HCT116 (cell line): ENCODE measurements around the gene KRT39. TPM values are rescaled to one million over a fixed set of nuclear protein-coding genes. Genes with fewer than 3 reads are reported as not detected.

Experiments used
- ATAC-seq: fragments of 200-7000 bp; cut with Tn5 transposase; 2 replicates; pipeline ENCODE4 v1.9.1; 2020; ENCODE audit warnings: mild to moderate bottlenecking, moderate library complexity
- BruUV-seq: library from RNA; stranded (reverse); fragments of 400-500 nt; replicated peaks from 2 replicates; lab custom pipeline; 2021; lab: Mats Ljungman, UMichigan
- CTCF ChIA-PET: fragments of 300-600 bp; sonication (Branson Sonifier 250); formaldehyde crosslinking; loops from one replicate; lab custom pipeline; 2021; ENCODE audit warnings: antibody characterized with exemption; lab: Charles Lee
- POLR2A ChIA-PET: fragments of 300-600, 350-600 bp; sonication (Branson Sonifier 250); formaldehyde crosslinking; loops from one replicate; lab custom pipeline; 2021; ENCODE audit warnings: antibody characterized with exemption; lab: Charles Lee
- RAD21 ChIA-PET, 2 experiments: fragments of 300-600 bp; sonication (Branson Sonifier 250); formaldehyde crosslinking; loops; one replicate each; lab custom pipeline; 2023; ENCODE audit warnings: low total read pairs in 2 of 2; ENCODE audit not compliant: uncharacterized antibody in 2 of 2, unreplicated experiment in 2 of 2, low non-redundant PET in 1 of 2; lab: Charles Lee
- DNase-seq: peaks from one replicate; pipeline ENCODE4 v3.0.0-alpha.2; 2010; ENCODE audit warnings: low read depth, low spot score
- H2AFZ ChIP-seq: fragments of 200-600 bp; shearing (Covaris generic), sonication (generic); 2 replicates; pipeline ENCODE4 v1.6.1; 2017; ENCODE audit warnings: low read depth, mixed run types, mixed read lengths, antibody characterized with exemption, low read length; ENCODE audit not compliant: poor library complexity, severe bottlenecking
- H3K27ac ChIP-seq: 2 replicates; pipeline ENCODE4 v1.5.1; 2012; ENCODE audit warnings: low read depth, low read length
- H3K27me3 ChIP-seq: fragments of 200-600 bp; sonication (generic); 2 replicates; pipeline ENCODE4 v1.6.1; 2016; ENCODE audit warnings: mixed run types, low read length, mixed read lengths; ENCODE audit not compliant: insufficient read depth
- H3K36me3 ChIP-seq, 2 experiments: fragments of 200-500 bp in 1 of 2; fragments of 200-600 bp in 1 of 2; sonication (Bioruptor generic) in 1 of 2; sonication (generic) in 1 of 2; 2 replicates each; pipeline versions ENCODE4 v1.5.1 to v1.6.1; 2014 to 2016; ENCODE audit warnings: low read length in 2 of 2, inconsistent platforms in 1 of 2, mixed read lengths in 1 of 2, mixed run types in 1 of 2; ENCODE audit not compliant: insufficient read depth in 2 of 2, control insufficient read depth in 1 of 2
- H3K4me1 ChIP-seq, 2 experiments: fragments of 200-600 bp in 1 of 2; sonication (generic) in 1 of 2; 2 replicates each; pipeline versions ENCODE4 v1.5.1 to v1.6.1; 2012 to 2017; ENCODE audit warnings: low read length in 2 of 2, inconsistent platforms in 1 of 2, mild to moderate bottlenecking in 1 of 2, mixed read lengths in 1 of 2, mixed run types in 1 of 2, moderate library complexity in 1 of 2; ENCODE audit not compliant: insufficient read depth in 2 of 2, control insufficient read depth in 1 of 2
- H3K4me2 ChIP-seq: fragments of 200-600 bp; sonication (generic); 2 replicates; pipeline ENCODE4 v1.6.1; 2017; ENCODE audit warnings: mixed run types, low read length, mixed read lengths
- H3K4me3 ChIP-seq, 2 experiments: fragments of 200-600 bp in 1 of 2; sonication (generic) in 1 of 2; replicated peaks in 1 of 2; 2 replicates each; pipeline ENCODE4 v1.5.1; 2011 to 2016; ENCODE audit warnings: low read length in 2 of 2, control low read depth in 1 of 2, low read depth in 1 of 2, mild to moderate bottlenecking in 1 of 2, mixed read lengths in 1 of 2, mixed run types in 1 of 2
- H3K79me2 ChIP-seq: fragments of 200-600 bp; sonication (generic); 2 replicates; pipeline ENCODE4 v1.6.1; 2017; ENCODE audit warnings: mild to moderate bottlenecking, mixed run types, low read length, moderate library complexity, mixed read lengths; ENCODE audit not compliant: insufficient read depth
- H3K9ac ChIP-seq: fragments of 200-600 bp; sonication (generic); 2 replicates; pipeline ENCODE4 v1.6.1; 2016; ENCODE audit warnings: low read length, mixed read lengths
- H3K9me2 ChIP-seq: fragments of 200-600 bp; sonication (generic), shearing (Covaris generic); 2 replicates; pipeline ENCODE4 v1.6.1; 2017; ENCODE audit warnings: mixed run types, mild to moderate bottlenecking, moderate library complexity; ENCODE audit not compliant: insufficient read depth
- H3K9me3 ChIP-seq, 2 experiments: fragments of 200-500 bp in 1 of 2; fragments of 200-600 bp in 1 of 2; sonication (Bioruptor generic) in 1 of 2; sonication (generic) in 1 of 2; 2 replicates each; pipeline ENCODE4 v1.6.1; 2014 to 2017; ENCODE audit warnings: low read length in 2 of 2, mixed read lengths in 2 of 2, inconsistent platforms in 1 of 2, low read depth in 1 of 2, mild to moderate bottlenecking in 1 of 2, mixed run types in 1 of 2, moderate library complexity in 1 of 2; ENCODE audit not compliant: control insufficient read depth in 1 of 2, insufficient read depth in 1 of 2
- H4K20me1 ChIP-seq: fragments of 200-600 bp; sonication (generic), shearing (Covaris generic); 2 replicates; pipeline ENCODE4 v1.6.1; 2017; ENCODE audit warnings: mixed run types, mild to moderate bottlenecking, moderate library complexity; ENCODE audit not compliant: insufficient read depth
- CBX3 ChIP-seq: IDR thresholded peaks from 2 replicates; pipeline ENCODE4 v1.6.1; 2012; ENCODE audit warnings: low read depth
- EGR1 ChIP-seq: IDR thresholded peaks from 2 replicates; pipeline ENCODE4 v1.6.1; 2012; ENCODE audit warnings: low read depth
- ELF1 ChIP-seq: IDR thresholded peaks from 2 replicates; pipeline ENCODE4 v1.6.1; 2012; ENCODE audit warnings: low read depth, borderline replicate concordance
- EZH2 ChIP-seq: fragments of 200-600 bp; sonication (generic); IDR thresholded peaks from 2 replicates; pipeline ENCODE4 v1.6.1; 2017; ENCODE audit warnings: antibody characterized with exemption, mixed run types
- EZH2phosphoT487 ChIP-seq: fragments of 200-600 bp; IDR thresholded peaks from 2 replicates; pipeline ENCODE4 v1.6.1; 2018; ENCODE audit warnings: antibody characterized with exemption, borderline replicate concordance
- FOSL1 ChIP-seq: IDR thresholded peaks from 2 replicates; pipeline ENCODE4 v1.6.1; 2012; ENCODE audit warnings: low read depth
- POLR2A ChIP-seq: IDR thresholded peaks from 2 replicates; pipeline ENCODE4 v1.7.0; 2011; ENCODE audit warnings: borderline replicate concordance; ENCODE audit not compliant: insufficient read depth, insufficient read length; ENCODE audit errors: extremely low read depth
- POLR2AphosphoS5 ChIP-seq: IDR thresholded peaks from 2 replicates; pipeline ENCODE4 v1.6.1; 2011; ENCODE audit warnings: mild to moderate bottlenecking, low read depth, low read length, moderate library complexity
- TCF7L2 ChIP-seq: IDR thresholded peaks from 2 replicates; pipeline ENCODE4 v1.7.0; 2011; ENCODE audit warnings: borderline replicate concordance, inconsistent platforms; ENCODE audit not compliant: insufficient read depth, insufficient read length; ENCODE audit errors: extremely low read depth
- YY1 ChIP-seq: IDR thresholded peaks from 2 replicates; pipeline ENCODE4 v1.6.1; 2011; ENCODE audit warnings: low read length, low read depth, moderate library complexity, mild to moderate bottlenecking; ENCODE audit not compliant: insufficient replicate concordance; ENCODE audit errors: extremely low read depth
- ZNF274 ChIP-seq: fragments of 200-500 bp; sonication (Bioruptor generic); IDR thresholded peaks from 2 replicates; pipeline ENCODE4 v1.6.1; 2014; ENCODE audit warnings: mild to moderate bottlenecking, low read depth, low read length, inconsistent platforms
- intact Hi-C: fragments of 100-400 bp; cut with micrococcal nuclease; formaldehyde crosslinking; loops from 2 replicates; pipeline ENCODE4 v1.10.0; 2022
- total RNA-seq: library from RNA; stranded (reverse); gene quantifications from one replicate; pipeline ENCODE4 v1.2.1, GENCODE V29; 2021; ENCODE audit not compliant: unreplicated experiment
- TF ChIP-seq, protein P1 (sequence below): IDR thresholded peaks from 2 replicates; pipeline ENCODE4 v1.6.1; 2012; ENCODE audit warnings: low read depth
- TF ChIP-seq, protein P2 (sequence below), 3 experiments: fragments of 200-600 bp in 1 of 3; sonication (generic) in 1 of 3; IDR thresholded peaks in 2 of 3; conservative IDR thresholded peaks in 1 of 3; 2 replicates each; pipeline ENCODE4 v1.5.1; 2012 to 2017; ENCODE audit warnings: low read depth in 2 of 3, low read length in 2 of 3, antibody characterized with exemption in 1 of 3, borderline replicate concordance in 1 of 3, control low read depth in 1 of 3, mild to moderate bottlenecking in 1 of 3, mixed read lengths in 1 of 3, mixed run types in 1 of 3, moderate library complexity in 1 of 3; ENCODE audit not compliant: insufficient read depth in 1 of 3
- TF ChIP-seq, protein P3 (sequence below): IDR thresholded peaks from 2 replicates; pipeline ENCODE4 v1.6.1; 2012
- TF ChIP-seq, protein P4 (sequence below): IDR thresholded peaks from 2 replicates; pipeline ENCODE4 v1.6.1; 2012

Gene KRT39
- total RNA-seq, 1 experiment from 2014 or later: not detected

DNA sequence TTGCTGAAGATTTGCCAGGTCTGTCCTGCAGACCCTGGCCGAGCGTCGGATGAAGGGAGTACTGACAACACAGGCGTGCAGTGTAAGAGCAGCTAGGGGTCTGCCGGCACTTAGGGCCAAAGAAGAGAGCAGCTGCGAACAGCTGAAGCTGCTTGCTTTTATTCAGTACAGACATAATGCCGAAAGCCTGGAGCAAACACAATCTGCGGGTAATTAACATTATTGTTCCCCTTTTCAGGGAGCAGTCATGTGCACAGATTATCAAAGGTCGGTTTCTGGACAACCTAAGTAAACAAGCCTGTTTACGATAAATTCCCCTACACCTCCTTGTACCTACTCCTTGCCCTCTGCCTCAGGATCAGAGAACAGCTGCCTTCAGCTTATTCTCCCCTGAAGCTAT lies 17.3 kb downstream of the KRT39 start:
- Histone ChIP-seq H3K79me2 (no peaks in the 10 kb centered on the region), H4K20me1 (no peaks in the 10 kb centered on the region), H3K4me1 (peaks cover 58 to 96% of the 10 kb centered on the region in 2 experiments), H3K4me3 (no peak overlapping the region), H3K9me2 (no peaks in the 10 kb centered on the region), H3K9me3 (peaks cover 0 to 3% of the 10 kb centered on the region in 2 experiments; a peak in 1 of 4 replicates), H2AFZ (no peak overlapping the region), H3K27ac (peak overlapping the region; percentile 99), H3K27me3 (no peaks in the 10 kb centered on the region), H3K9ac (peak overlapping the region; percentile 63), H3K4me2 (peak overlapping the region; percentile 28), H3K36me3 (0 out of 4 replicates have a peak, but pooled peaks cover 0 to 4% of the 10 kb centered on the region in 2 experiments)
- DNase-seq (no peak), ATAC-seq (no peak)
- intact Hi-C loops: no loop called here
- RAD21 ChIA-PET: no interaction called here
- POLR2A ChIA-PET: interaction anchor here (0.7 to 1.1 kb wide), 2 partner anchors 8 to 373 kb away, joined by 3 to 4 read pairs; no protein-coding TSS in a partner anchor
- CTCF ChIA-PET: no interaction called here
- TF ChIP-seq EGR1 (no peak), TCF7L2 (no peak), EZH2phosphoT487 (no peak), EZH2 (no peak), FOSL1 (no peak), POLR2AphosphoS5 (no peak), YY1 (no peak), CBX3 (no peak), POLR2A (no peak), ZNF274 (no peak), ELF1 (no peak)
- TF ChIP-seq, protein P1, sequence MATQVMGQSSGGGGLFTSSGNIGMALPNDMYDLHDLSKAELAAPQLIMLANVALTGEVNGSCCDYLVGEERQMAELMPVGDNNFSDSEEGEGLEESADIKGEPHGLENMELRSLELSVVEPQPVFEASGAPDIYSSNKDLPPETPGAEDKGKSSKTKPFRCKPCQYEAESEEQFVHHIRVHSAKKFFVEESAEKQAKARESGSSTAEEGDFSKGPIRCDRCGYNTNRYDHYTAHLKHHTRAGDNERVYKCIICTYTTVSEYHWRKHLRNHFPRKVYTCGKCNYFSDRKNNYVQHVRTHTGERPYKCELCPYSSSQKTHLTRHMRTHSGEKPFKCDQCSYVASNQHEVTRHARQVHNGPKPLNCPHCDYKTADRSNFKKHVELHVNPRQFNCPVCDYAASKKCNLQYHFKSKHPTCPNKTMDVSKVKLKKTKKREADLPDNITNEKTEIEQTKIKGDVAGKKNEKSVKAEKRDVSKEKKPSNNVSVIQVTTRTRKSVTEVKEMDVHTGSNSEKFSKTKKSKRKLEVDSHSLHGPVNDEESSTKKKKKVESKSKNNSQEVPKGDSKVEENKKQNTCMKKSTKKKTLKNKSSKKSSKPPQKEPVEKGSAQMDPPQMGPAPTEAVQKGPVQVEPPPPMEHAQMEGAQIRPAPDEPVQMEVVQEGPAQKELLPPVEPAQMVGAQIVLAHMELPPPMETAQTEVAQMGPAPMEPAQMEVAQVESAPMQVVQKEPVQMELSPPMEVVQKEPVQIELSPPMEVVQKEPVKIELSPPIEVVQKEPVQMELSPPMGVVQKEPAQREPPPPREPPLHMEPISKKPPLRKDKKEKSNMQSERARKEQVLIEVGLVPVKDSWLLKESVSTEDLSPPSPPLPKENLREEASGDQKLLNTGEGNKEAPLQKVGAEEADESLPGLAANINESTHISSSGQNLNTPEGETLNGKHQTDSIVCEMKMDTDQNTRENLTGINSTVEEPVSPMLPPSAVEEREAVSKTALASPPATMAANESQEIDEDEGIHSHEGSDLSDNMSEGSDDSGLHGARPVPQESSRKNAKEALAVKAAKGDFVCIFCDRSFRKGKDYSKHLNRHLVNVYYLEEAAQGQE: no peak
- TF ChIP-seq, protein P2, sequence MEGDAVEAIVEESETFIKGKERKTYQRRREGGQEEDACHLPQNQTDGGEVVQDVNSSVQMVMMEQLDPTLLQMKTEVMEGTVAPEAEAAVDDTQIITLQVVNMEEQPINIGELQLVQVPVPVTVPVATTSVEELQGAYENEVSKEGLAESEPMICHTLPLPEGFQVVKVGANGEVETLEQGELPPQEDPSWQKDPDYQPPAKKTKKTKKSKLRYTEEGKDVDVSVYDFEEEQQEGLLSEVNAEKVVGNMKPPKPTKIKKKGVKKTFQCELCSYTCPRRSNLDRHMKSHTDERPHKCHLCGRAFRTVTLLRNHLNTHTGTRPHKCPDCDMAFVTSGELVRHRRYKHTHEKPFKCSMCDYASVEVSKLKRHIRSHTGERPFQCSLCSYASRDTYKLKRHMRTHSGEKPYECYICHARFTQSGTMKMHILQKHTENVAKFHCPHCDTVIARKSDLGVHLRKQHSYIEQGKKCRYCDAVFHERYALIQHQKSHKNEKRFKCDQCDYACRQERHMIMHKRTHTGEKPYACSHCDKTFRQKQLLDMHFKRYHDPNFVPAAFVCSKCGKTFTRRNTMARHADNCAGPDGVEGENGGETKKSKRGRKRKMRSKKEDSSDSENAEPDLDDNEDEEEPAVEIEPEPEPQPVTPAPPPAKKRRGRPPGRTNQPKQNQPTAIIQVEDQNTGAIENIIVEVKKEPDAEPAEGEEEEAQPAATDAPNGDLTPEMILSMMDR (IDR thresholded peaks at IDR 0.05 in 2 of 3, conservative IDR thresholded peaks at IDR 0.05 in 1 of 3; ENCODE audit: borderline replicate concordance in 1 of 3, insufficient read depth in 1 of 3, low read depth in 2 of 3, low read length in 2 of 3): no peak
- TF ChIP-seq, protein P3, sequence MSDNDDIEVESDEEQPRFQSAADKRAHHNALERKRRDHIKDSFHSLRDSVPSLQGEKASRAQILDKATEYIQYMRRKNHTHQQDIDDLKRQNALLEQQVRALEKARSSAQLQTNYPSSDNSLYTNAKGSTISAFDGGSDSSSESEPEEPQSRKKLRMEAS: no peak
- TF ChIP-seq, protein P4, sequence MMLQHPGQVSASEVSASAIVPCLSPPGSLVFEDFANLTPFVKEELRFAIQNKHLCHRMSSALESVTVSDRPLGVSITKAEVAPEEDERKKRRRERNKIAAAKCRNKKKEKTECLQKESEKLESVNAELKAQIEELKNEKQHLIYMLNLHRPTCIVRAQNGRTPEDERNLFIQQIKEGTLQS: no peak
- BruUV-seq: no TSS peak
